Activated T-cell treated with anti-CD3 and anti-CD28 coated beads for 1 hour (primary cell): ENCODE measurements around the gene MYH13.

Source experiments
- DNase-seq: peaks from one replicate; pipeline ENCODE4 v3.0.0-alpha.2; 2020; ENCODE audit warnings: low read depth

The MYH13 gene

GRCh38 chr17:10344816-10345215 lies 28.0 kb downstream of the MYH13 start:
- no peak for DNase-seq

- no peak for DNase-seq
Measured at GRCh38 chr17:10339051-10339450, 33.8 kb downstream of the MYH13 start.

- no peak for DNase-seq
Measured at GRCh38 chr17:10337976-10338375, 34.8 kb downstream of the MYH13 start.

- DNase-seq: no peak
Measured at GRCh38 chr17:10337136-10337535, 35.7 kb downstream of the MYH13 start.

GRCh38 chr17:10336393-10336792 lies 36.4 kb downstream of the MYH13 start:
- no peak for DNase-seq

GRCh38 chr17:10332515-10332914 lies 40.3 kb downstream of the MYH13 start:
- no peak for DNase-seq

GRCh38 chr17:10328971-10329923 lies 43.6 kb downstream of the MYH13 start:
- no peak for DNase-seq

GRCh38 chr17:10328206-10328605 lies 44.6 kb downstream of the MYH13 start:
- DNase-seq: no peak

GRCh38 chr17:10327640-10328039 lies 45.2 kb downstream of the MYH13 start:
- peak; percentile 47 for DNase-seq

GRCh38 chr17:10325031-10325695 lies 47.6 kb downstream of the MYH13 start:
- DNase-seq: no peak

- no peak for DNase-seq
Measured at GRCh38 chr17:10323812-10324610, 48.8 kb downstream of the MYH13 start.

- no peak for DNase-seq
Measured at GRCh38 chr17:10318535-10318934, 54.3 kb downstream of the MYH13 start.

- DNase-seq: no peak
Measured at GRCh38 chr17:10317543-10317834, 55.3 kb downstream of the MYH13 start.

- DNase-seq: no peak
Measured at GRCh38 chr17:10316801-10317542, 55.8 kb downstream of the MYH13 start.

GRCh38 chr17:10314329-10314728 lies 58.5 kb downstream of the MYH13 start:
- no peak for DNase-seq

- no peak for DNase-seq
Measured at GRCh38 chr17:10313037-10313672, 59.7 kb downstream of the MYH13 start.

GRCh38 chr17:10311131-10311530 lies 61.7 kb downstream of the MYH13 start:
- DNase-seq: no peak

GRCh38 chr17:10309003-10309974 lies 63.5 kb downstream of the MYH13 start:
- no peak for DNase-seq

- no peak for DNase-seq
Measured at GRCh38 chr17:10306585-10306984, 66.2 kb downstream of the MYH13 start.

- DNase-seq: no peak
Measured at GRCh38 chr17:10305398-10305797, 67.4 kb downstream of the MYH13 start.
